Neural cell (in vitro differentiated cells): ENCODE data around the gene CDK9. TPM values are rescaled to one million over a fixed set of nuclear protein-coding genes. Genes with fewer than 3 reads are reported as not detected.

Source experiments
- H2AFZ ChIP-seq: fragments of 200-600, 300-800 bp; sonication (generic), shearing (Covaris generic); 2 replicates; pipeline ENCODE4 v1.6.0; 2014; ENCODE audit warnings: low read depth, mild to moderate bottlenecking, antibody characterized with exemption, low read length, moderate library complexity
- H3F3A ChIP-seq: fragments of 200-600 bp; shearing (Covaris generic); 2 replicates; pipeline ENCODE4 v1.6.1; 2016; ENCODE audit warnings: mild to moderate bottlenecking, moderate library complexity, mixed read lengths, antibody characterized with exemption, low read length; ENCODE audit not compliant: insufficient read depth, poor library complexity, severe bottlenecking
- H3K27ac ChIP-seq: fragments of 200-600, 300-800 bp; sonication (generic), shearing (Covaris generic); 2 replicates; pipeline ENCODE4 v1.5.1; 2014; ENCODE audit warnings: mild to moderate bottlenecking, low read length, moderate library complexity
- H3K27me3 ChIP-seq: fragments of 300-800, 200-600 bp; sonication (generic), shearing (Covaris generic); 2 replicates; pipeline ENCODE4 v1.6.0; 2014; ENCODE audit warnings: mild to moderate bottlenecking, low read depth, low read length, moderate library complexity; ENCODE audit not compliant: insufficient read depth
- H3K36me3 ChIP-seq: fragments of 300-800, 200-600 bp; sonication (generic), shearing (Covaris generic); 2 replicates; pipeline ENCODE4 v1.5.1; 2014; ENCODE audit warnings: mild to moderate bottlenecking, antibody characterized with exemption, low read length, moderate library complexity; ENCODE audit not compliant: insufficient read depth
- H3K4me2 ChIP-seq: fragments of 300-800, 200-600 bp; sonication (generic), shearing (Covaris generic); 2 replicates; pipeline ENCODE4 v1.6.0; 2014; ENCODE audit warnings: mild to moderate bottlenecking, low read length
- H3K4me3 ChIP-seq: fragments of 300-800, 200-600 bp; sonication (generic), shearing (Covaris generic); 2 replicates; pipeline ENCODE4 v1.5.1; 2014; ENCODE audit warnings: mild to moderate bottlenecking, low read length, moderate library complexity
- H3K79me2 ChIP-seq: fragments of 200-600 bp; shearing (Covaris generic); replicated peaks from 2 replicates; pipeline ENCODE4 v1.6.0; 2014; ENCODE audit warnings: mild to moderate bottlenecking, low read length, moderate library complexity; ENCODE audit not compliant: insufficient read depth
- H3K9ac ChIP-seq: fragments of 300-800, 200-600 bp; sonication (generic), shearing (Covaris generic); 2 replicates; pipeline ENCODE4 v1.6.1; 2016; ENCODE audit warnings: mild to moderate bottlenecking, low read length, mixed read lengths
- H3K9me2 ChIP-seq: fragments of 200-600 bp; shearing (Covaris generic); 2 replicates; pipeline ENCODE4 v1.6.1; 2016; ENCODE audit warnings: mild to moderate bottlenecking, low read length, mixed read lengths; ENCODE audit not compliant: insufficient read depth
- H3K9me3 ChIP-seq: fragments of 200-600, 300-800 bp; sonication (generic), shearing (Covaris generic); 2 replicates; pipeline ENCODE4 v1.6.1; 2016; ENCODE audit warnings: mild to moderate bottlenecking, mixed run types, low read length, moderate library complexity, mixed read lengths
- H4K20me1 ChIP-seq: fragments of 200-600 bp; shearing (Covaris generic); 2 replicates; pipeline ENCODE4 v1.6.1; 2016; ENCODE audit warnings: mild to moderate bottlenecking, mixed run types; ENCODE audit not compliant: insufficient read depth
- EP300 ChIP-seq: fragments of 450-650 bp; conservative IDR thresholded peaks from 2 replicates; pipeline ENCODE4 v1.6.1; 2014; ENCODE audit warnings: antibody characterized with exemption, mild to moderate bottlenecking, moderate library complexity; ENCODE audit not compliant: poor library complexity, severe bottlenecking
- EZH2 ChIP-seq: fragments of 200-600, 300-800 bp; shearing (Covaris generic), sonication (generic); IDR thresholded peaks from 2 replicates; pipeline ENCODE4 v1.6.1; 2014; ENCODE audit warnings: antibody characterized with exemption, low read length, borderline replicate concordance, mild to moderate bottlenecking; ENCODE audit not compliant: insufficient read depth, poor library complexity, severe bottlenecking
- MXI1 ChIP-seq: fragments of 450-650 bp; conservative IDR thresholded peaks from 2 replicates; pipeline ENCODE4 v1.6.1; 2014; ENCODE audit warnings: antibody characterized with exemption, mild to moderate bottlenecking; ENCODE audit not compliant: poor library complexity, severe bottlenecking
- POLR2AphosphoS5 ChIP-seq: IDR thresholded peaks from 2 replicates; pipeline ENCODE4 v1.6.1; 2012
- RAD21 ChIP-seq: fragments of 450-650 bp; conservative IDR thresholded peaks from 2 replicates; pipeline ENCODE4 v1.6.1; 2014; ENCODE audit warnings: antibody characterized with exemption, mild to moderate bottlenecking, moderate library complexity
- SMC3 ChIP-seq: fragments of 450-650 bp; conservative IDR thresholded peaks from 2 replicates; pipeline ENCODE4 v1.6.1; 2014; ENCODE audit warnings: antibody characterized with exemption, mild to moderate bottlenecking, moderate library complexity; ENCODE audit not compliant: poor library complexity
- TAF1 ChIP-seq: IDR thresholded peaks from 2 replicates; pipeline ENCODE4 v1.6.1; 2012; ENCODE audit warnings: low read depth
- polyA plus RNA-seq: library from polyadenylated mRNA; depleted of rRNA; stranded (reverse); fragments of >200 nt; gene quantifications from 2 replicates; pipeline ENCODE4 v1.2.3, GENCODE V29; 2014
- TF ChIP-seq, protein P1 (sequence below): fragments of 450-650 bp; IDR thresholded peaks from 2 replicates; pipeline ENCODE4 v1.5.1; 2014; ENCODE audit warnings: antibody characterized with exemption, mild to moderate bottlenecking, moderate library complexity; ENCODE audit not compliant: poor library complexity, severe bottlenecking
- TF ChIP-seq, protein P2 (sequence below): IDR thresholded peaks from 2 replicates; pipeline ENCODE4 v1.6.1; 2012; ENCODE audit warnings: borderline replicate concordance

Gene CDK9
- polyA plus RNA-seq, 1 donor from 2014 or later = 195 TPM

DNA sequence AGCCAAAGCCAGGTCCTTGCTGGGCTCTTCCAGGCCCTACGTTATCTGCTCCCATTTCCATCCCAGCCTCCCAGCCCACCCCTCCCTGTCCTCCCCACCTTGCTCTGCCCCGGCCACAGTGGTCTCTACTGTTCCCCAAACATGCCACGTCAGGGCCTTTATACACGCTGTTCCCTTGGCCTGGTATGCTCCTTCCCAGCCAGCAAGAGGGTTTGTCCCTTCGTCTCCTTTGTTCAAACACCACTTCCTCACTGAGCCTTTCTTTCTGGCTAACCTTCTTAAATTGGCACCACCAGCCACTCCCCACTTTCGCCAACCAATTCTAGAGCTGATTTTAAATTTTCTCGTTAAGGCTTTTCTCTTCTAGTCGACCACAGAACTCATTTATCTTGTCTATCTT is 17.1 kb upstream of the CDK9 start:
- H3K27ac ChIP-seq = no peak overlapping the region
- H3K36me3 ChIP-seq = no peaks in the 10 kb centered on the region
- no peaks in the 10 kb centered on the region for H3K9me2 ChIP-seq
- H3K27me3 ChIP-seq = no peaks in the 10 kb centered on the region
- no peak overlapping the region for H3K4me3 ChIP-seq
- H3K4me2 ChIP-seq = no peak overlapping the region
- TF ChIP-seq POLR2AphosphoS5 = no peak
- no peak for TF ChIP-seq RAD21
- no peak for TF ChIP-seq EZH2
- TF ChIP-seq, protein P1, sequence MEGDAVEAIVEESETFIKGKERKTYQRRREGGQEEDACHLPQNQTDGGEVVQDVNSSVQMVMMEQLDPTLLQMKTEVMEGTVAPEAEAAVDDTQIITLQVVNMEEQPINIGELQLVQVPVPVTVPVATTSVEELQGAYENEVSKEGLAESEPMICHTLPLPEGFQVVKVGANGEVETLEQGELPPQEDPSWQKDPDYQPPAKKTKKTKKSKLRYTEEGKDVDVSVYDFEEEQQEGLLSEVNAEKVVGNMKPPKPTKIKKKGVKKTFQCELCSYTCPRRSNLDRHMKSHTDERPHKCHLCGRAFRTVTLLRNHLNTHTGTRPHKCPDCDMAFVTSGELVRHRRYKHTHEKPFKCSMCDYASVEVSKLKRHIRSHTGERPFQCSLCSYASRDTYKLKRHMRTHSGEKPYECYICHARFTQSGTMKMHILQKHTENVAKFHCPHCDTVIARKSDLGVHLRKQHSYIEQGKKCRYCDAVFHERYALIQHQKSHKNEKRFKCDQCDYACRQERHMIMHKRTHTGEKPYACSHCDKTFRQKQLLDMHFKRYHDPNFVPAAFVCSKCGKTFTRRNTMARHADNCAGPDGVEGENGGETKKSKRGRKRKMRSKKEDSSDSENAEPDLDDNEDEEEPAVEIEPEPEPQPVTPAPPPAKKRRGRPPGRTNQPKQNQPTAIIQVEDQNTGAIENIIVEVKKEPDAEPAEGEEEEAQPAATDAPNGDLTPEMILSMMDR = no peak
- no peak for TF ChIP-seq TAF1
- TF ChIP-seq MXI1 = no peak
- no peak for TF ChIP-seq SMC3
- TF ChIP-seq, protein P2, sequence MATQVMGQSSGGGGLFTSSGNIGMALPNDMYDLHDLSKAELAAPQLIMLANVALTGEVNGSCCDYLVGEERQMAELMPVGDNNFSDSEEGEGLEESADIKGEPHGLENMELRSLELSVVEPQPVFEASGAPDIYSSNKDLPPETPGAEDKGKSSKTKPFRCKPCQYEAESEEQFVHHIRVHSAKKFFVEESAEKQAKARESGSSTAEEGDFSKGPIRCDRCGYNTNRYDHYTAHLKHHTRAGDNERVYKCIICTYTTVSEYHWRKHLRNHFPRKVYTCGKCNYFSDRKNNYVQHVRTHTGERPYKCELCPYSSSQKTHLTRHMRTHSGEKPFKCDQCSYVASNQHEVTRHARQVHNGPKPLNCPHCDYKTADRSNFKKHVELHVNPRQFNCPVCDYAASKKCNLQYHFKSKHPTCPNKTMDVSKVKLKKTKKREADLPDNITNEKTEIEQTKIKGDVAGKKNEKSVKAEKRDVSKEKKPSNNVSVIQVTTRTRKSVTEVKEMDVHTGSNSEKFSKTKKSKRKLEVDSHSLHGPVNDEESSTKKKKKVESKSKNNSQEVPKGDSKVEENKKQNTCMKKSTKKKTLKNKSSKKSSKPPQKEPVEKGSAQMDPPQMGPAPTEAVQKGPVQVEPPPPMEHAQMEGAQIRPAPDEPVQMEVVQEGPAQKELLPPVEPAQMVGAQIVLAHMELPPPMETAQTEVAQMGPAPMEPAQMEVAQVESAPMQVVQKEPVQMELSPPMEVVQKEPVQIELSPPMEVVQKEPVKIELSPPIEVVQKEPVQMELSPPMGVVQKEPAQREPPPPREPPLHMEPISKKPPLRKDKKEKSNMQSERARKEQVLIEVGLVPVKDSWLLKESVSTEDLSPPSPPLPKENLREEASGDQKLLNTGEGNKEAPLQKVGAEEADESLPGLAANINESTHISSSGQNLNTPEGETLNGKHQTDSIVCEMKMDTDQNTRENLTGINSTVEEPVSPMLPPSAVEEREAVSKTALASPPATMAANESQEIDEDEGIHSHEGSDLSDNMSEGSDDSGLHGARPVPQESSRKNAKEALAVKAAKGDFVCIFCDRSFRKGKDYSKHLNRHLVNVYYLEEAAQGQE = no peak
- TF ChIP-seq EP300 = no peak
- no peak overlapping the region for H2AFZ ChIP-seq
- no peak overlapping the region for H3K9ac ChIP-seq
- no peaks in the 10 kb centered on the region for H3F3A ChIP-seq
- H3K79me2 ChIP-seq = no peaks in the 10 kb centered on the region
- no peaks in the 10 kb centered on the region for H4K20me1 ChIP-seq
- H3K9me3 ChIP-seq = no peaks in the 10 kb centered on the region

DNA sequence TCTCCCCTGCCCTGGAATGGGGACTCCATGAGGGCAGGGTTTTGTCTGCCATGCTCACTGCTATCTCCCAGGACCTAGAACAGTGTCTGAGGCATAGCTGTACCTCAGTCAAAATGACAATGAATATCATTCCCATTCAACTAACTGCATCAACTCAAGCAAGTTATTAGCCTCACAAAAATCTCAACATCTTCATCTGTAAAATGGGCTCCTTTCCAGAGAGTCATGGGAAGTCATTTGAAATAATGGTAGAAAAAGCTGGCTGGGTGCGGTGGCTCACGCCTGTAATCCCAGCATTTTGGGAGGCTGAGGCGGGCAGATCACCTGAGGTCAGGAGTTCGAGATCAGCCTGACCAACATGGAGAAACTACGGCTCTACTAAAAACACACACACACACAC is 16.7 kb upstream of the CDK9 start:
- H4K20me1 ChIP-seq = no peaks in the 10 kb centered on the region
- H3K9me2 ChIP-seq = no peaks in the 10 kb centered on the region
- no peak overlapping the region for H3K9ac ChIP-seq
- H3K27me3 ChIP-seq = no peaks in the 10 kb centered on the region
- H3K27ac ChIP-seq = no peak overlapping the region
- no peak overlapping the region for H2AFZ ChIP-seq
- H3K36me3 ChIP-seq = no peaks in the 10 kb centered on the region
- TF ChIP-seq, protein P2 = no peak
- TF ChIP-seq POLR2AphosphoS5 (no peak), EZH2 (no peak), RAD21 (no peak), MXI1 (no peak), TAF1 (no peak), SMC3 (no peak), EP300 (no peak)
- TF ChIP-seq, protein P1 = no peak
- no peaks in the 10 kb centered on the region for H3K79me2 ChIP-seq
- no peaks in the 10 kb centered on the region for H3F3A ChIP-seq
- H3K4me3 ChIP-seq = no peak overlapping the region
- H3K4me2 ChIP-seq = no peak overlapping the region
- H3K9me3 ChIP-seq = no peaks in the 10 kb centered on the region
